Measurements from ENCODE around the gene PATJ. TPM values are rescaled to one million over a fixed set of nuclear protein-coding genes. Genes with fewer than 3 reads are reported as not detected.
"Not testable (repeated sequence)": the region's sequence is repeated elsewhere in the genome, so short reads cannot be mapped to it uniquely, and the experiment has no call there.

Gene PATJ
- total and polyA plus RNA-seq, 2 experiments from 2014 or later = 35.3 to 68.4 TPM

DNA sequence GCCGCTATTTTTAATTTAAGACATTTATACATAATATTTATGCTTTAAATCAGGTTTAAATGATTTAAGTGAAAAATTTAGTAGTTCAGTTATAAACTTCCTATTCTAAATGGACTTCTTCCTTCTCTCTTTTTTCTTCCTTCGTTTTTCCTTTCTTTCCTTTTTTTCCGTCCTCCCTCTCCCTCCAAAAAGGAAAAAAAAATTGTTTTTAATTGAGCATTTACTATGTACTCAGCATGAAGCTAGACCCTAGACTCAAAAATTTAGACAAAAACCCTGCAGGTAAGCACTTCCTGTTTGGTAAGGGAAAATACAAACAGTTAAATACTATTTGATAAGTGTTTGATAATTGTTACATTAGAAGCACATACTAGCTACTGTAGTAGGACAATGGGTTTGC, 14.7 kb upstream of the PATJ start:
- ATAC-seq = no peak
- peaks cover 23% of the 10 kb centered on the region for H3K79me2 ChIP-seq (replicated peaks; ENCODE audit: insufficient read depth)

DNA sequence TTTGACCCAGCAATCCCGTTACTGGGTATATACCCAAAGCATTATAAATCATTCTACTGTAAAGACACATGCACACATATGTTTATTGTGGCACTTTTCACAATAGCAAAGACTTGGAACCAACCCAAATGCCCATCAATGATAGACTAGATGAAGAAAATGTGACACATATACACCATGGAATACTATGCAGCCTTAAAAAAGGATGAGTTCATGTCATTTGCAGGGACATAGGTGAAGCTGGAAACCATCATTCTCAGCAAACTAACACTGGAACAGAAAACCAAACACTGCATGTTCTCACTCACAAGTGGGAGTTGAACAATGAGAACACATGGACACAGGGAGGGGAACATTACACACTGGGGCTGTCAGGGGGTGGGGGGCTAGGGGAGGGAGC, 11.6 kb upstream of the PATJ start:
- not testable (repeated sequence) for H3K9me2 ChIP-seq (ENCODE audit: insufficient read depth); H3K36me3 ChIP-seq (ENCODE audit: insufficient read depth); DNase-seq (ENCODE audit: low spot score); H3K27me3 Mint-ChIP-seq (ENCODE audit: insufficient read depth, low read depth, poor library complexity); H3K9me3 Mint-ChIP-seq; H3K27me3 ChIP-seq (ENCODE audit: insufficient read depth); H4K20me1 ChIP-seq (replicated peaks; ENCODE audit: insufficient read depth); H3K4me1 ChIP-seq (ENCODE audit: insufficient read depth); H3K27ac Mint-ChIP-seq; H3K79me2 ChIP-seq (replicated peaks; ENCODE audit: insufficient read depth); ATAC-seq; H3F3A ChIP-seq (replicated peaks; ENCODE audit: low read depth); H3K36me3 Mint-ChIP-seq (ENCODE audit: low read depth); H2AFZ ChIP-seq; H3K4me2 ChIP-seq; H3K27ac ChIP-seq (ENCODE audit: low read depth); H3K4me1 Mint-ChIP-seq; H3K4me3 ChIP-seq; H3K4me3 Mint-ChIP-seq

More for the DNA sequence above, 14.7 kb upstream of the PATJ start:
- no peaks in the 10 kb centered on the region for H3K9me3 Mint-ChIP-seq
- no peak overlapping the region for H3K4me2 ChIP-seq
- no peaks in the 10 kb centered on the region for H3K9me2 ChIP-seq (ENCODE audit: insufficient read depth)
- H4K20me1 ChIP-seq (replicated peaks; ENCODE audit: insufficient read depth) = no peaks in the 10 kb centered on the region
- peak overlapping the region; percentile 57; the same call in 1 of the 2 replicates for H2AFZ ChIP-seq
- H3K27me3 ChIP-seq (ENCODE audit: insufficient read depth) = no peaks in the 10 kb centered on the region
- no peak overlapping the region for H3K27ac ChIP-seq (ENCODE audit: low read depth)
- H3F3A ChIP-seq (replicated peaks; ENCODE audit: low read depth) = no peaks in the 10 kb centered on the region
- TF ChIP-seq ZNF331 (CRISPR knock-in tag; IDR thresholded peaks at IDR 0.05; ENCODE audit: low read depth) (no peak), EZH2 (IDR thresholded peaks at IDR 0.05; ENCODE audit: low read depth, unreplicated experiment) (no peak), ZNF114 (CRISPR knock-in tag; IDR thresholded peaks at IDR 0.05) (no peak), EZH2phosphoT487 (IDR thresholded peaks at IDR 0.05; ENCODE audit: unreplicated experiment) (no peak), STAT1 (IDR thresholded peaks at IDR 0.05; ENCODE audit: unreplicated experiment) (no peak)
- DNase-seq (ENCODE audit: low spot score) = no peak
- H3K36me3 Mint-ChIP-seq (ENCODE audit: low read depth) = no peaks in the 10 kb centered on the region
- no peaks in the 10 kb centered on the region for H3K36me3 ChIP-seq (ENCODE audit: insufficient read depth)
- H3K27ac Mint-ChIP-seq = no peak overlapping the region; the same call in 1 of the 2 replicates
- H3K4me1 ChIP-seq (ENCODE audit: insufficient read depth) = peaks cover 4% of the 10 kb centered on the region
- no peak overlapping the region for H3K4me3 ChIP-seq
- H3K4me3 Mint-ChIP-seq = no peak overlapping the region
- peaks cover 6% of the 10 kb centered on the region for H3K27me3 Mint-ChIP-seq (ENCODE audit: insufficient read depth, low read depth, poor library complexity)
- peaks cover 6% of the 10 kb centered on the region; the same call in 2 of the 3 replicates for H3K4me1 Mint-ChIP-seq

DNA sequence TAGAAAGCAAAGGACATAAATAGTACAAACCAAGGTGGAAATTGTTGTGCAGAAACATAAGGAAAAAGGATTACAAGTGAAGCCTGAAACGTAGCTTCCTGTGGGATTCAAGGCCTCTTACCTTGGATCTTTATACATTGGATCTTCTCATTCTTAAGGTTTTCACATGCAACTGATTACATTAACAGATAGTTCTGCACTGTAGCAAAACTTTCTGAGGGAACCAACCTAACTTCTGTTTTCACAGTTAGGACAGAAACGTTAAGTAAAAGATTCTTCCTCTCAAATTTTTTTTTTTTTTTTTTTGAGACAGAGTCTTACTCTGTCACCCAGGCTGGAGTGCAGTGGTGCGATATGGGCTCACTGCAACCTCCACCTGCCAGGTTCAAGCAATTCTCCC, 9.6 kb upstream of the PATJ start:
- H2AFZ ChIP-seq = no peak overlapping the region
- ATAC-seq = no peak

More for the DNA sequence above, 9.6 kb upstream of the PATJ start:
- Histone ChIP-seq H3K27me3 (ENCODE audit: insufficient read depth) (no peaks in the 10 kb centered on the region), H3F3A (replicated peaks; ENCODE audit: low read depth) (no peaks in the 10 kb centered on the region), H3K4me2 (no peak overlapping the region), H3K9me2 (ENCODE audit: insufficient read depth) (no peaks in the 10 kb centered on the region), H3K27ac (ENCODE audit: low read depth) (no peak overlapping the region), H4K20me1 (replicated peaks; ENCODE audit: insufficient read depth) (no peaks in the 10 kb centered on the region), H3K4me3 (no peak overlapping the region), H3K79me2 (replicated peaks; ENCODE audit: insufficient read depth) (no peaks in the 10 kb centered on the region), H3K36me3 (ENCODE audit: insufficient read depth) (no peaks in the 10 kb centered on the region), H3K4me1 (ENCODE audit: insufficient read depth) (no peaks in the 10 kb centered on the region)
- TF ChIP-seq CREB1 (CRISPR knock-in tag; IDR thresholded peaks at IDR 0.05; ENCODE audit: low read depth) = no peak
- TF ChIP-seq EZH2phosphoT487 (IDR thresholded peaks at IDR 0.05; ENCODE audit: unreplicated experiment) = no peak
- TF ChIP-seq ZNF114 (CRISPR knock-in tag; IDR thresholded peaks at IDR 0.05) = no peak
- no peak for TF ChIP-seq JUNB (IDR thresholded peaks at IDR 0.05; ENCODE audit: unreplicated experiment)
- TF ChIP-seq, protein P1, sequence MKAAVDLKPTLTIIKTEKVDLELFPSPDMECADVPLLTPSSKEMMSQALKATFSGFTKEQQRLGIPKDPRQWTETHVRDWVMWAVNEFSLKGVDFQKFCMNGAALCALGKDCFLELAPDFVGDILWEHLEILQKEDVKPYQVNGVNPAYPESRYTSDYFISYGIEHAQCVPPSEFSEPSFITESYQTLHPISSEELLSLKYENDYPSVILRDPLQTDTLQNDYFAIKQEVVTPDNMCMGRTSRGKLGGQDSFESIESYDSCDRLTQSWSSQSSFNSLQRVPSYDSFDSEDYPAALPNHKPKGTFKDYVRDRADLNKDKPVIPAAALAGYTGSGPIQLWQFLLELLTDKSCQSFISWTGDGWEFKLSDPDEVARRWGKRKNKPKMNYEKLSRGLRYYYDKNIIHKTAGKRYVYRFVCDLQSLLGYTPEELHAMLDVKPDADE (IDR thresholded peaks at IDR 0.05) = no peak
- no peak for TF ChIP-seq EZH2 (IDR thresholded peaks at IDR 0.05; ENCODE audit: low read depth, unreplicated experiment)
- TF ChIP-seq, protein P2, sequence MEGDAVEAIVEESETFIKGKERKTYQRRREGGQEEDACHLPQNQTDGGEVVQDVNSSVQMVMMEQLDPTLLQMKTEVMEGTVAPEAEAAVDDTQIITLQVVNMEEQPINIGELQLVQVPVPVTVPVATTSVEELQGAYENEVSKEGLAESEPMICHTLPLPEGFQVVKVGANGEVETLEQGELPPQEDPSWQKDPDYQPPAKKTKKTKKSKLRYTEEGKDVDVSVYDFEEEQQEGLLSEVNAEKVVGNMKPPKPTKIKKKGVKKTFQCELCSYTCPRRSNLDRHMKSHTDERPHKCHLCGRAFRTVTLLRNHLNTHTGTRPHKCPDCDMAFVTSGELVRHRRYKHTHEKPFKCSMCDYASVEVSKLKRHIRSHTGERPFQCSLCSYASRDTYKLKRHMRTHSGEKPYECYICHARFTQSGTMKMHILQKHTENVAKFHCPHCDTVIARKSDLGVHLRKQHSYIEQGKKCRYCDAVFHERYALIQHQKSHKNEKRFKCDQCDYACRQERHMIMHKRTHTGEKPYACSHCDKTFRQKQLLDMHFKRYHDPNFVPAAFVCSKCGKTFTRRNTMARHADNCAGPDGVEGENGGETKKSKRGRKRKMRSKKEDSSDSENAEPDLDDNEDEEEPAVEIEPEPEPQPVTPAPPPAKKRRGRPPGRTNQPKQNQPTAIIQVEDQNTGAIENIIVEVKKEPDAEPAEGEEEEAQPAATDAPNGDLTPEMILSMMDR (conservative IDR thresholded peaks at IDR 0.05; ENCODE audit: low read depth in 2 of 2) = no peak
- TF ChIP-seq, protein P3, sequence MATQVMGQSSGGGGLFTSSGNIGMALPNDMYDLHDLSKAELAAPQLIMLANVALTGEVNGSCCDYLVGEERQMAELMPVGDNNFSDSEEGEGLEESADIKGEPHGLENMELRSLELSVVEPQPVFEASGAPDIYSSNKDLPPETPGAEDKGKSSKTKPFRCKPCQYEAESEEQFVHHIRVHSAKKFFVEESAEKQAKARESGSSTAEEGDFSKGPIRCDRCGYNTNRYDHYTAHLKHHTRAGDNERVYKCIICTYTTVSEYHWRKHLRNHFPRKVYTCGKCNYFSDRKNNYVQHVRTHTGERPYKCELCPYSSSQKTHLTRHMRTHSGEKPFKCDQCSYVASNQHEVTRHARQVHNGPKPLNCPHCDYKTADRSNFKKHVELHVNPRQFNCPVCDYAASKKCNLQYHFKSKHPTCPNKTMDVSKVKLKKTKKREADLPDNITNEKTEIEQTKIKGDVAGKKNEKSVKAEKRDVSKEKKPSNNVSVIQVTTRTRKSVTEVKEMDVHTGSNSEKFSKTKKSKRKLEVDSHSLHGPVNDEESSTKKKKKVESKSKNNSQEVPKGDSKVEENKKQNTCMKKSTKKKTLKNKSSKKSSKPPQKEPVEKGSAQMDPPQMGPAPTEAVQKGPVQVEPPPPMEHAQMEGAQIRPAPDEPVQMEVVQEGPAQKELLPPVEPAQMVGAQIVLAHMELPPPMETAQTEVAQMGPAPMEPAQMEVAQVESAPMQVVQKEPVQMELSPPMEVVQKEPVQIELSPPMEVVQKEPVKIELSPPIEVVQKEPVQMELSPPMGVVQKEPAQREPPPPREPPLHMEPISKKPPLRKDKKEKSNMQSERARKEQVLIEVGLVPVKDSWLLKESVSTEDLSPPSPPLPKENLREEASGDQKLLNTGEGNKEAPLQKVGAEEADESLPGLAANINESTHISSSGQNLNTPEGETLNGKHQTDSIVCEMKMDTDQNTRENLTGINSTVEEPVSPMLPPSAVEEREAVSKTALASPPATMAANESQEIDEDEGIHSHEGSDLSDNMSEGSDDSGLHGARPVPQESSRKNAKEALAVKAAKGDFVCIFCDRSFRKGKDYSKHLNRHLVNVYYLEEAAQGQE (IDR thresholded peaks at IDR 0.05; ENCODE audit: unreplicated experiment) = no peak
- TF ChIP-seq POLR2AphosphoS5 (IDR thresholded peaks at IDR 0.05; ENCODE audit: low read depth) = no peak
- DNase-seq (ENCODE audit: low spot score) = no peak
- peaks cover 6% of the 10 kb centered on the region for H3K27me3 Mint-ChIP-seq (ENCODE audit: insufficient read depth, low read depth, poor library complexity)
- no peaks in the 10 kb centered on the region for H3K36me3 Mint-ChIP-seq (ENCODE audit: low read depth)
- H3K4me3 Mint-ChIP-seq = no peak overlapping the region
- H3K4me1 Mint-ChIP-seq = no peaks in the 10 kb centered on the region
- H3K9me3 Mint-ChIP-seq = no peaks in the 10 kb centered on the region
- no peak overlapping the region for H3K27ac Mint-ChIP-seq
